ENCODE results near the gene NOL3.

The NOL3 gene

DNA sequence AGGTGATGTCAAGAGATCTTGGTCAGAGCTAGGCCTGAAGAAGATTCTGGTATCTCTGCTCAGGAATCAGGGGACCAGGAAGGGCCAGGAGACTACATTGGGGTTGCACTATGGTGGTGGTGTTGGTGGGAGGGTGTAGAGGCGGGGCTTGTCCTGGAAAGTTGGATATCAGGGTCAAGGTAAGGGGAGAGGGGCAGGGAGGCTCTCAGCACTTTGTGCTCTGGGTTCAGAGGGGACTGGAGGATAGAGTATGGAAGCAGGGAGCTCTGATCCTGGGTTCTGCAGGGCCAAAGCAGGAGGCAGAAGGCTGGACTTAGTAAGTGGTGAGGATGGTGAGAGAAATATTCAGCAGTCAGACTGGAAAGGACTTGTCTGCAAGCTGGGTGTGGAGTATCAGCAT is 3.0 kb downstream of the NOL3 start:
- DNase-seq = no peak

GRCh38 chr16:67173808-67174705 is 3.7 kb downstream of the NOL3 start:
- DNase-seq = peak; percentile 54 to 71

GRCh38 chr16:67174706-67175231 is 4.4 kb downstream of the NOL3 start:
- no peak for DNase-seq

DNA sequence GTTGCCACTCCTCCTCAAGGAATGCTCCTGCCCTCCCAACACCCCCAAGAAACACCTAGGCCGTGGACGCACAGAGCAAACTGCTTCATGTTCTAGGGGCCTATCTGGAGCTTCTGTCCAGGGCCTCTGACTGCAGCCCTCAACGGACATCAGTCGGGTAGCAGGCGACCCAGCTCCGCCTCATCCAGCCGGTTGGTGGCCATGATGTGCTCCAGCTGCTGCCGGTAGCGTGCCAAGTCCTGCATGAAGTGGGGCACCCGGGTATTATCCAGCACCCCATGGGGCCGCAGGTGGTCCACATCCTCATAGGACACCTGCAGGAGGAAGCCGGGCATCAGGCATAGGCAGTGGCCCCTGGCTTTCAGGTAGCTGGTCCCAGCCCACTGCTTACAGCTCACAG is 6.3 kb downstream of the NOL3 start:
- no peak for DNase-seq

DNA sequence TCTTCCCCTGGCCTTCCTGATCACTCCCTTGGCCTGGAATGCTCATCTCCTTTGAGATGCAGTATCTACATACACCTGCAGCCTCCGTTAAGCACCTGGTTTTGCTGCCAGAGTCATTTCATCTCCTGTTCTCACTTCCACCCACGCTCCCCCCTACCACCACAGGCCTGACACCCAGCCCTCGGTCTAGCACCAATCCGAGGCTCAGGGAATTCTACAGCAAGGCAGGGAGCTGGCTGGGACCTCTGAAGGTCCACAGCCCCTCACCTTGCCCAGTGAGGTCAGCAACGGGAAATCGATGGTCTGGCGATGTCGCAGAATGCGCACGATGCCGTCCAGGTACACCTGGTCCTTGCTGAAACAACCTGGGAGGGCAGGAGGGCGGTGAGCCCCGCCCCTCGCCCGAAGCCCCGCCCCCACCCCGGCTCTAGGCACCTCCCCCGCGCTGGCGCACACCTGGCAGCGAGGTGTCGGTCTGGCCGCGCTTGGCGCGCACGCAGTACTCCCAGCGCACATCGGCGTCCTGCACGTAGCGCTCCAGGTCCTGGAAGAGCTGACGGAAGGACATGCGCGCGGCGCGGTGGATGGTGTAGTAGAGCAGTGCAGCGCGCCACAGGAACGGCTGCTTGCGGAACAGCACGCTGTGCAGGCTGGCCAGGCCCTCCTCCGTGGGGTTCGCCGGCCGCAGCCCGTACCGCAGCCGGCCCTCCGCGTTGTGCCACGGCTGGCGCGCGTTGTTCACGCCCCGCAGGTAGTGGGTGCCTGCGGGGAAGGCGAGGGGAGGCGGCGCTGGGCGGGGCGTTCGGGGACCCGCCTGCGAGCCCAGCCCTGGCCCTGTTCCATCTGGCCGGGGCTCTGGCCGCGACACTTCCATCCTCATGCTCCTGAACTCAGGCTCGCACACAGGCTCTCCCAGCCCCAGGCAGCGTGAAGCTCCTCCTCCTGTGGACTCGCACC is 7.7 kb downstream of the NOL3 start:
- peak; percentile 37 to 55 for DNase-seq

DNA sequence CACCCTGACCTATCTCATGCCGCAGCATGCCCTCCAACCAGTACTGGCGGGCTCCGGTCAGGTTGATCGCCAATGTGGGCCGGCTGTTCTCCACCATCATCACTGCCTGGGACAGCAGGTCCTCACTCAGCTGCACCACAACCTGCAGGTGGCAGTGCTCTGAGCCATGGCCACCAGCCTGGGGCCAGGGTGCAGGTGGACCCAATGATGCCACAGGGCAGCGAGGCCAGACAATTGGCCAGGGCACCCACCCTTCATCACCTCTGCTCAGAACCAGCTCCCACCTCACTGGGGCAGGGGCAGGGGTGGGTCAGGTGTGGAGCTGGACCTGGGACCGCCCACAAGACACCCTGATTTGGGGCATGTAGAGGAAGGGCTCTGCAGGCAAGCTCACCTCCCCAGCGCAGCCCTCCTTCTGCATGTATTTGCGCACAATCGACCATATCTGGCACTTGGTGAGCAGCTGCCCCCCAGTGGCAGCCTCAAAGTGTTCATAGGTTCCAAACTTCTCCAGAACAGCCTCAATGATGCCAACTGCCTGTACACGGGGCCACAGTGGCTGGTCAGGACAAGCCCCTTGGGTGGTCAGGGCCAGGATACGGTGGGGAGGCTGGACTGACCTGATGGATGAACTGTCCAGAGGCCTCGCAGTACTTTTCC is 9.2 kb downstream of the NOL3 start:
- DNase-seq = peak; percentile 44 to 48

GRCh38 chr16:67180166-67180565 is 9.8 kb downstream of the NOL3 start:
- no peak for DNase-seq

DNA sequence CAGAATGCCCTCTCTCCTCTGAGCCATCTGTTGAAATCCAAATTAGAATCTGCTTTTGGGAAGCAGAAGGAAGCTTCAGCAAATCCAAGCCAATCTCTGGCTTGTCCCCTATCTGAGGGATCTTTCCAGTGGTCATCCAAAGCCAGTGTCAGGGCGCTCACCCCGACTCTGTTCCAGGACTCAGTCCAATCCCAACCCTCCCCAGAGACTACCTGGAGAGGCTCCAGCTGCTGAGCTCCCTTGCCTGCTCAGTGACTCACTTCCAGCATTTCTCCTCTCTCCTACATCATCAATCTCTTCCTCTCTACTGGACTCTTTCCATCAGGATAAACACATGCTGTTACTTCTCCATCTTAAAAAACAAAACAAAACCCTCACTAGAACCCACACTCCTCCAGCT is 11.0 kb downstream of the NOL3 start:
- no peak for DNase-seq

DNA sequence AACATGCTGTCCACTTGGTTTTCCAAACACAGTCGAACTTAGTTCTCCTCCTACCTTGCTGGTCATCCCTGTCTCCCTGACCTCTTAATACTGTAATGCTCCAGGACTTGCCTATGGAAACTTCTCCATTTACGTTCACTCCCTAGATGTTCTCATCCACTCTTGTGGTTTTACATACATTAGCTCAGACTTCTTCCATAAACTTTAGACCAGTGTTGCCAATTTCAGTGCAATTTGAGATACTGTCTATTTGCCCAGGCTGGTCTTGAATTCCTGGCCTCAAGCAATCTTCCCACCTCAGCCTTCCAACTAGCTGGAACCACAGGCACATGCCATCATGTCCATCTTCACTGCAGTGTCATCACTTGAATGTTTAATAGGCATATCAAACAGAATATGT is 11.9 kb downstream of the NOL3 start:
- no peak for DNase-seq

DNA sequence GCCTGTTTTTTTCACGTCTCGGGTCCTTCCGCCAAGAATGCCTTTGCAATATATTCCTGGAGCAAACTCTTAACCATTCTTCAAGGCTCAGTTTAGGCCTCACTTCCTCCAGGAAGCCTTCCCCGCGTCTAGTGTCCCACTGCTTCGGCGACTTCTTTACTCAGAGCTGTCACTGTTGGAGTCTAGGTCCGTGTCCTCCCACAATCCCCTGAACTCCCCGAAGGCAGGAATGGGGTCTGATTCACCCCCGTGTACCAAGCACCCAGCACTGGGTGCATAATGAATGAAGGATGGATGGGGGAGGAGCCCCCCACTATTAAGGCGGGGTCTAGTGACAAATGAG is 12.9 kb downstream of the NOL3 start:
- no peak for DNase-seq

GRCh38 chr16:67183627-67184452 is 13.5 kb downstream of the NOL3 start, which contains the start of gene MATCAP1:
Gene MATCAP1, minus strand, starts transcription at chr16:67183963. Its CDS starts 3,353 bp downstream, at chr16:67180610.
- DNase-seq = peak; percentile 98 to 99

GRCh38 chr16:67184453-67184994 is 14.2 kb downstream of the NOL3 start:
- no peak for DNase-seq

DNA sequence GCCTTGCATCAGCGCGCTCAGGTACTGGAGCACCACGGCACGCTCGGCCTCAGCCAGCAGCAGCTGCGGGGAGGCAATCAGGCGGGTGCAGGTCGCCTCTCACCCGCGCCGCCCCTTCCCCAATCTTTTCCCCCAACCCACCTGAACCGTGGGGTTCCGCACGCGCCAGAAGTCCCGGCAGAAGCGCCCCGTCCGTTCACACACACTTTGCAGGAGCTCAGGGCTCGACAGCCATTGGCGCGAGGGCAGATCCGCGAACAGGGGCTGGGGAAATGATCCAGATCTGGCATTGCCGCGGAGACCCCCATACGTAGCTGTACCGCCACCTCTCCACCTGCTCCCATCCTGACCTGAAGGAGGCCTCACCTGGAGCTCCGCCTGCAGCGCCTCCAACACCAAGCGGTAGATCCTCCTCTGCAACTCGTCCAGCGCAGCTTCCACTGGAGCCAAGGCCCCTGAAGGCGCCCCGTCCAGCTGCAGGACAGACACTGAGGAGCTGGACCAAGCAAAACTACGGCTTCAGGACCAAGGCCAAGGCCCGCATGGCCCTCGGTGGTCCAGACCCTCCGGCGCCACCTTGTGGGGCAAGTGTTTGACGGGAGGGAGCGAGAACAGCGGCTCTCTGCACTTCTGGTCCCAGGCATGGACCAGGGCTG is 14.8 kb downstream of the NOL3 start:
- DNase-seq = peak; percentile 75 to 77

GRCh38 chr16:67185651-67186134 is 15.4 kb downstream of the NOL3 start:
- DNase-seq = no peak

GRCh38 chr16:67186550-67186950 is 16.2 kb downstream of the NOL3 start:
- DNase-seq = no peak

DNA sequence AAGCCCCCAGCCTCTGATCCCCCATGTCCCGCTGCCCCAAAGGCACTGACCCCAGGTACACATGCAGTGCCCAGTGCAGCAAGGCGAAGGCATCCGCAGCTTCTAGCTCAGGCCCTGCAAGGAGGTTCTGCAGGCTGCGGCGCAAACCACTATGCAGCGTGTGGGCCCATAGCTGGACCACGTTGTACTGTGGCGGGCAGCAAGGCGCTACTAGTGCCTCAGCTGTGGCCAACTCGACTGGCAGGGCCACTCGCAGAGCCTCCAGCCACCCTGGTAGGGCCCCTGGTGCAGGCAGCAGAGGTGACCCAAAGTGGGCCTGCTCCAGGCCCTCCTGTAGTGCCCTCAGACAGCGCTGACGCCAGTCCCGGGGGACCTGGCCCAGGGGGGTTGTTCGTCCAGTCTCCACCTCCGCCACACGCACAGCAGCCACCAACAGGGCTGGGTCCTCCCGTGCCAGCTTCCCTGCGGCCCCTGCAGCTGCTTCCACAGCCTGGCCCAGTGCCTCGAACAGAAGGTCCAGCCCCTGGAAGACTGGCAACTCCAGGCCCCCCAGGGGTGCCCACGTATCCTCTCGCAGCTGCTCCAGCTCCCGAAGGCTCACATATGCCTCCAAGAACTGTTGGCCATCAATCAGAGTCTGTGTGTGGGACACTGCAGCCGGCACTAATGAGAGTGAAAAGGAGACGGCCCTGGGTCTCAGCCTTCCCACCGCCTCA is 17.0 kb downstream of the NOL3 start:
- no peak for DNase-seq

DNA sequence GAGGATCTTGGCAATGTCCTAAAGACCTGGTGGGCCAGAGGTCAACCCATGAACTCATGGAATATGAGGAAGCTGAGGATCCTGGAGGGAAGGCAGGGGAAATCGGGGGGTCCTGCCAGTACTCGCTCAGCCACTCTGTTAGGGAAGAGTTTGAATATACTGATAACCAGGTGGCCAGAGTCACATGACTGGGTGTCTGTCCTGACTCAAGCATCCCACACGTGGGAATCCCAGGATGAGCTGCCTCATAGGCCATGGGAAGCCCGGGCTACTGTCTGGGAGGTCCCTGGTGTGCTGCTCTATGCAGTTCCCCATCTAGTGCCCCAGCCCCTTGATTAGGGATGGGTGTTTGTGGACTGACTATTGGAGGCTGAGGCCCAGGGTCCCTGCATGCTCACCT is 18.0 kb downstream of the NOL3 start:
- DNase-seq = no peak

DNA sequence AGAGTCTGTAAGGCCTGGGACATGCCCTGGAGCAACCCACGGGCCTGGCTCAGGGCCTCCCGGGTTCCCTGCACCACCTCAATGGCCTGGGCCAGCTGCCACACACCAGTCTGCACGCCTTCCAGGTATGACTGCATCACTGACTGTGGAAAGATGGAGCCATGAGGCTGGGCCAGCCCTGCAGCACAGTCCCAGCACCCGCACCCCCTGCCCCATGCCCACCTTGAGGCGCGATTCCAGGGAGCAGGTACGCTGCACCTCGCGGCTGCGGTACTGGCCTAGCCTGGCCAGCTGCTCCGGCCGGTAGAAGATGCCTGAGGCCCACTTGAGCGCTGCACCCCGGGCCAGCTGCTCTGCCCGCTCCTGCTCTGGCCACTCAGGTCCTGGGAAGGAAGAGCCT is 18.5 kb downstream of the NOL3 start:
- no peak for DNase-seq

DNA sequence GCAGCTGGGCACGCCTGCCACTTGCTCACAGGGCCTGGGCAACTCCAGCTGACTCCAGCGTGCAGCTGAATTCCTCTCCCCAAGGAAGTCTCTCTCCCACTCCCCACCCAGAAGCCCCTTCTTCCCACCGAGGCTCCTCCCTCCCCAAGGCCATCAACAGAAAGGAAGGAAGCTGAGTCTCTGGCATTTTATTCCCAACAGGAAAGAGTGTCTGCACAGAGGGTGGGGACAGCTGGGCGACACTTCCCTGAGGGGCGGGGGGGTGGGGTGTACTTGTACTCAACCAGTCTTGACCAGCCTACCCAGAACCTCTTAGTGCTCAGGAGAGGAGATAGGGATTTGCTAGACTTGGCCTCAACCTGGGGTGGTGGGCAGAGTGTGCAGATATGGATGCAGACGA is 19.7 kb downstream of the NOL3 start, which contains the start of gene EXOC3L1:
TSS of gene EXOC3L1 (minus strand) at position 96 of the 400 bp plus-strand sequence. CDS start 460 bp downstream, outside the sequence.
- DNase-seq = no peak
